Esophagus squamous epithelium (tissue), 5 donors: ENCODE results near the gene ATL1. TPM values are rescaled to one million over a fixed set of nuclear protein-coding genes. Genes with fewer than 3 reads are reported as not detected.
A peak's percentile ranks its signal among the peaks of the same experiment; 100 is the strongest.
"Not testable (repeated sequence)": the region's sequence is repeated elsewhere in the genome, so short reads cannot be mapped to it uniquely, and the experiment has no call there.

ENCODE experiments used
- DNase-seq: peaks from one replicate; lab custom pipeline; 2025; lab: John Stamatoyannopoulos, UW
- H3K27ac ChIP-seq, 4 donors: fragments of 200-600 bp; sonication (generic); one replicate each; pipeline ENCODE4 v1.5.1; 2016 to 2019; ENCODE audit warnings: mild to moderate bottlenecking in 1 of 4
- H3K27me3 ChIP-seq, 4 donors: fragments of 200-600 bp; sonication (generic); 1 replicate in 3 of 4; 2 replicates in 1 of 4; pipeline versions ENCODE4 v1.5.1 to v1.6.0; 2017 to 2021; ENCODE audit warnings: antibody characterized with exemption in 1 of 4
- H3K36me3 ChIP-seq, 3 donors: fragments of 200-600 bp; sonication (generic); one replicate each; pipeline ENCODE4 v1.5.1; 2016 to 2019
- H3K4me1 ChIP-seq, 3 donors: fragments of 200-600 bp; sonication (generic); one replicate each; pipeline ENCODE4 v1.5.1; 2017 to 2019
- H3K4me3 ChIP-seq, 4 donors: fragments of 200-600 bp; sonication (generic); 1 replicate in 3 of 4; 2 replicates in 1 of 4; pipeline ENCODE4 v1.5.1; 2016 to 2019; ENCODE audit warnings: mild to moderate bottlenecking in 2 of 4, moderate library complexity in 1 of 4
- H3K9me3 ChIP-seq, 3 donors: fragments of 200-600 bp; sonication (generic); one replicate each; pipeline ENCODE4 v1.5.1; 2016 to 2019
- POLR2A ChIP-seq, 4 donors: fragments of 450-650 bp; IDR thresholded peaks; one replicate each; pipeline ENCODE4 v1.6.1; 2017; ENCODE audit warnings: antibody characterized with exemption in 4 of 4, mild to moderate bottlenecking in 4 of 4, moderate library complexity in 3 of 4
- WGBS, 2 donors: methylation state at CpG; one replicate each; pipeline ENCODE4 v1.1.5; 2018; 5-methylcytosine and 5-hydroxymethylcytosine counted together
- intact Hi-C: fragments of 100-400 bp; cut with DNase I; formaldehyde crosslinking; loops from one replicate; pipeline ENCODE4 v1.15.0; 2022
- total RNA-seq, 4 donors: library from RNA; depleted of rRNA; stranded (reverse); fragments of >200 nt; gene quantifications; one replicate each; pipeline ENCODE4 v1.1.0, GENCODE V29; 2016
- TF ChIP-seq, protein P1 (sequence below), 6 experiments: fragments of 450-650 bp in 4 of 6; fragments of 200-600 bp in 2 of 6; sonication (generic) in 2 of 6; IDR thresholded peaks; one replicate each; pipeline ENCODE4 v1.5.1; 2016 to 2019; ENCODE audit warnings: antibody characterized with exemption in 6 of 6, mild to moderate bottlenecking in 4 of 6, moderate library complexity in 4 of 6
- donor health status: DM: yes; HTN: yes; CAD: no.

ATL1 gene
- total RNA-seq, 4 donors from 2014 or later = 3.3 to 7.3 (median 6.0) TPM

DNA sequence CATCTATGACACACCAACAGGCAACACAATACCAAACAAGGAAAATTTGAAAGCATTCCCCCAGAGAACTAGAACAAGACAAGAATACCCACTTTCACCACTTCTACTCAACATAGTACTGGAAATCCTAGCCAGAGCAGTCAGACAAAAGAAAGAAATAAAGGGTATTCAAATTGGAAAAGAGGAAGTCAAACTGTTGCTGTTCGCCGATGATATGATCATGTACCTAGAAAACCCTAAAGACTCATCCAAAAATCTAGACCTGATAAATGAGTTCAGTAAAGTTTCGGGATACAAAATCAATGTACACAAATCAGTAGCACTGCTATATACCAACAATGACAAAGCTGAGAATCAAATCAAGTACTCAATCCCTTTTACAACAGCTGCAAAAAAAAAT, 8.1 kb upstream of the ATL1 start:
- intact Hi-C loops = no loop called here
- TF ChIP-seq POLR2A (IDR thresholded peaks at IDR 0.05) = no peak
- TF ChIP-seq, protein P1, sequence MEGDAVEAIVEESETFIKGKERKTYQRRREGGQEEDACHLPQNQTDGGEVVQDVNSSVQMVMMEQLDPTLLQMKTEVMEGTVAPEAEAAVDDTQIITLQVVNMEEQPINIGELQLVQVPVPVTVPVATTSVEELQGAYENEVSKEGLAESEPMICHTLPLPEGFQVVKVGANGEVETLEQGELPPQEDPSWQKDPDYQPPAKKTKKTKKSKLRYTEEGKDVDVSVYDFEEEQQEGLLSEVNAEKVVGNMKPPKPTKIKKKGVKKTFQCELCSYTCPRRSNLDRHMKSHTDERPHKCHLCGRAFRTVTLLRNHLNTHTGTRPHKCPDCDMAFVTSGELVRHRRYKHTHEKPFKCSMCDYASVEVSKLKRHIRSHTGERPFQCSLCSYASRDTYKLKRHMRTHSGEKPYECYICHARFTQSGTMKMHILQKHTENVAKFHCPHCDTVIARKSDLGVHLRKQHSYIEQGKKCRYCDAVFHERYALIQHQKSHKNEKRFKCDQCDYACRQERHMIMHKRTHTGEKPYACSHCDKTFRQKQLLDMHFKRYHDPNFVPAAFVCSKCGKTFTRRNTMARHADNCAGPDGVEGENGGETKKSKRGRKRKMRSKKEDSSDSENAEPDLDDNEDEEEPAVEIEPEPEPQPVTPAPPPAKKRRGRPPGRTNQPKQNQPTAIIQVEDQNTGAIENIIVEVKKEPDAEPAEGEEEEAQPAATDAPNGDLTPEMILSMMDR (IDR thresholded peaks at IDR 0.05) = no peak
- H3K4me3 ChIP-seq = no peak overlapping the region
- 79 to 88% methylated on average over 3 of the region's 3 CpGs for WGBS, 2 donors
- no peaks in the 10 kb centered on the region for H3K36me3 ChIP-seq
- no peaks in the 10 kb centered on the region for H3K4me1 ChIP-seq
- H3K9me3 ChIP-seq = no peaks in the 10 kb centered on the region
- no peak overlapping the region for H3K27ac ChIP-seq
- DNase-seq = no peak
- H3K27me3 ChIP-seq = no peaks in the 10 kb centered on the region

DNA sequence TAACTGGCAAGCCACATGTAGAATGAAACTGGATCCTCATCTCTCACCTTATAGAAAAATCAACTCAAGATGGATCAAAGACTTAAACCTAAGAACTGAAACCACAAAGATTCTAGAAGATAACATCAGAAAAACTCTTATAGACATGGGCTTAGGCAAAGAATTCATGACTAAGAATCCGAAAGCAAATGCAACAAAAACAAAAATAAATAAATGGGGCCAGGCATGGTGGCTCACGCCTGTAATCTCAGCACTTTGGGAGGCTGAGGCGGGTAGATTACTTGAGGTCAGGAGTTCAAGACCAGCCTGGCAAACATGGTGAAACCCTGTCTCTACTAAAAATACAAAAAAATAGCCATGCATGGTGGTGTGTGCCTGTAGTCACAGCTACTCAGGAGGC, 7.1 kb upstream of the ATL1 start:
- intact Hi-C loops, H3K4me1 ChIP-seq, H3K27me3 ChIP-seq, DNase-seq, H3K36me3 ChIP-seq, H3K9me3 ChIP-seq, H3K27ac ChIP-seq, H3K4me3 ChIP-seq: not testable (repeated sequence)
- 65 to 70% methylated on average over 3 of the region's 3 CpGs for WGBS, 2 donors

DNA sequence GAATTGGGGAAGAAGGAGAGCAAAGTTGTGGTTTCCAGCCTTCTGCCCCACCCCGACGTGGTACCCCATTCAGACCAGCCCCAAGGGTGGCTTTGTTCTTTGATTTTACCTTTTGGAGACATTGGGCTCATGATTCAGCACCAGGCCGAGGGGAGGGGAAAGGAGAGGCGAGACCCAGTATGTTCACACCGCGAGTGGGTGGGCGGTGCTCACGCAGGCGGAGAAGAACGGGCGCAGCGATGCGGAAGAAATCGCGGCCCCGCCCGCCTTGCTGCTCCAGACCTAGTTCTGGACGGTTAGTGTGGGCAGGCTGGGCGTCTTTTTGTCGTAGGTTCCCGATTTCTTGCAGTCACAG, 963 bp downstream of the ATL1 start:
- 0 to 2% methylated on average over 9 to 20 of the region's 21 CpGs for WGBS, 2 donors
- Histone ChIP-seq H3K36me3 (no peaks in the 10 kb centered on the region), H3K27ac (peak overlapping the region; percentile 77 to 95 (median 88)), H3K9me3 (no peaks in the 10 kb centered on the region), H3K4me3 (peak overlapping the region; percentile 55 to 81 (median 68)), H3K27me3 (no peaks in the 10 kb centered on the region), H3K4me1 (peaks cover 0 to 24% (median 6%) of the 10 kb centered on the region in 3 donors)
- peak in 1 of 4 donors; percentile 36 for TF ChIP-seq POLR2A (IDR thresholded peaks at IDR 0.05)
- TF ChIP-seq, protein P1 (IDR thresholded peaks at IDR 0.05) = no peak
- peak; percentile 15 for DNase-seq
- intact Hi-C loops = no loop called here

- TF ChIP-seq POLR2A (IDR thresholded peaks at IDR 0.05) = no peak
- TF ChIP-seq, protein P1 (IDR thresholded peaks at IDR 0.05) = no peak
- no peak for DNase-seq
- H3K36me3 ChIP-seq = no peaks in the 10 kb centered on the region
- peaks cover 0 to 24% (median 6%) of the 10 kb centered on the region in 3 donors for H3K4me1 ChIP-seq
- H3K9me3 ChIP-seq = no peaks in the 10 kb centered on the region
- 63% methylated on average over 1 of the region's 1 CpG for WGBS, 2 donors
- no peak overlapping the region for H3K27ac ChIP-seq
- no peak overlapping the region for H3K4me3 ChIP-seq
- H3K27me3 ChIP-seq = no peaks in the 10 kb centered on the region
- intact Hi-C loops = no loop called here
Observed at GRCh38 chr14:50562841-50563240, 2.9 kb downstream of the ATL1 start.

- intact Hi-C loops = no loop called here
- DNase-seq = no peak
Observed at GRCh38 chr14:50569714-50570274, 9.8 kb downstream of the ATL1 start.

More at GRCh38 chr14:50569714-50570274, 9.8 kb downstream of the ATL1 start:
- no peak overlapping the region for H3K4me3 ChIP-seq
- H3K27me3 ChIP-seq = no peaks in the 10 kb centered on the region
- H3K9me3 ChIP-seq = peaks cover 0 to 35% (median 16%) of the 10 kb centered on the region in 3 donors
- H3K36me3 ChIP-seq = no peaks in the 10 kb centered on the region
- H3K4me1 ChIP-seq = no peaks in the 10 kb centered on the region
- H3K27ac ChIP-seq = no peak overlapping the region
- TF ChIP-seq POLR2A (IDR thresholded peaks at IDR 0.05) = no peak
- TF ChIP-seq, protein P1 (IDR thresholded peaks at IDR 0.05) = no peak
